Hepatic stellate cell (primary cell): ENCODE results near the gene NCOA4.
"Not testable (repeated sequence)": the region's sequence is repeated elsewhere in the genome, so short reads cannot be mapped to it uniquely, and the experiment has no call there.

Experiments used
- DNase-seq: peaks from one replicate; pipeline ENCODE4 v3.0.0; 2011; ENCODE audit warnings: low spot score

Gene NCOA4

DNA sequence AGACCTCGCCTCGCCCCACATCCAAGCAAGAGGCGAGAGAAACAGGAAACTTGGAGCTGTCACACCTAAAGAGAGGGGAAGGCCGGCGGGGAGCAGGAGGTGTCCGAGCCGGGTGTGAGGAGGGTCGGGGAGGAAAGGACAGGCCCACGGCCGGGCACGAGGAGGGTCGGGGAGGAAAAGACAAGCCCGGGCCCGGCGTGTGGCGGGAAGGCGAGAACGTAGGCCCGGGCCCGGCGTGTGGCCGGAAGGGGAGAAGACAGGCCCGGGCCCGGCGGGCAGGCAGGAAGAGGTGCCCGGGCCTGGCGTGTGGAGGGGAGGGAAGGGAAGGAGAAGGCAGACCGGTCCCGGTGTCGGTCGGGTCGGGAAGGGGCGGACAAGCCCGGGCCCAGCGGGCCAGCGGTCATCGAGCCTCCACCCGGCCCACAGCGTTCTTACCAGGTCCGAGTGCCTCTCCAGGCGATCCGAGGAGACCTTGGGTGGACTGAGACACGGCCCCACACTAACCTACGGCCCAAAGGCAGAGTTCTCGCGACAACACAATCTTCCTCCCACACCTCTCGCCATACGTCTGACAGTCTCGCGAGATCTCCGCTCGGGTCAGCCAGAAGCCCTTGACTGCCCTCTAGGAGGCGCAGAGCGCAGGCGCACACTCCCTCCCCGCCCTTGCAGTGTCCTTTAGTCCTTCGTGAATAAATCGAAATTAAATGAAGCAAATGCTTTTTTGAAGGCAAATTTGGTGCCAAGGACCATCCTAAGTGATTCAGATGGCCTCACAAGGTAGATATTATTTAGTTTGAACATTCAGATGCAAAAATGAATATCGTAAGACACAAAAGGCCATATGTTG, at the start of gene NCOA4:
Gene NCOA4 (minus strand): TSS at position 533 of the 847 bp plus-strand sequence. CDS start 13,943 bp downstream, outside the sequence.
- peak; percentile 99 for DNase-seq

- DNase-seq: no peak
Observed at GRCh38 chr10:46079831-46080585, 49.6 kb upstream of the NCOA4 start.

DNA sequence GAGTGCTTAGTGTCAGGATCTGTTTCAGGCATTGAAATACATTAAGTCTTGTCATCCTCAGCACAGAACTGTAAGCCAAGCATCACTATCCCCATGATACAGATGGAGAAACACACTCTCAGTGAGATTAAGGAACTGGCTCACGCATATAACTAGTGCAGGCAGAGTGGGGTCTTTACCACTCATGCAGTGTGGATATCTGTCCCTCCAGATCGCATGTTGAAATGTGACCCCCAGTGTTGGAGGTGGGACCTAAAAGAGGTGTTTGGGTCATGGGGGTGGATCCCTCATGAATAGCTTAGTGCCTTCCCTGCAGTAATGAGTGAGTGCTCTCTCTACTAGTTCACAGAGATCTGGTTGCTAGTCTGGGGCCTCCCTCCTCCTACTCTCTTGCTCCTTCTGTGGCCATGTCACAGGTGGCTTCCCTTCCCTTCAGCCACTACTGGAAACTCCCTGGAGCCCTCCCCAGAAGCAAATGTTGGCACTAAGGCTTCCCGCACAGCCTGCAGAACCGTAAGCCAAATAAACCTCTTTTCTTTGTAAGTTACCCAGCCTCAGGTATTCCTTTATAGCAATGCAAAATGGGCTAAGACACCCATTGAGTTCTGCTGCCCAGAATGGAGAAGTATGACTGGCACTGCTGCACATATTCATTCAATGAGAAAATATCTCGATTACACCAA, 47.4 kb upstream of the NCOA4 start:
- DNase-seq: no peak

GRCh38 chr10:46077141-46077554, 46.7 kb upstream of the NCOA4 start:
- DNase-seq: no peak

DNA sequence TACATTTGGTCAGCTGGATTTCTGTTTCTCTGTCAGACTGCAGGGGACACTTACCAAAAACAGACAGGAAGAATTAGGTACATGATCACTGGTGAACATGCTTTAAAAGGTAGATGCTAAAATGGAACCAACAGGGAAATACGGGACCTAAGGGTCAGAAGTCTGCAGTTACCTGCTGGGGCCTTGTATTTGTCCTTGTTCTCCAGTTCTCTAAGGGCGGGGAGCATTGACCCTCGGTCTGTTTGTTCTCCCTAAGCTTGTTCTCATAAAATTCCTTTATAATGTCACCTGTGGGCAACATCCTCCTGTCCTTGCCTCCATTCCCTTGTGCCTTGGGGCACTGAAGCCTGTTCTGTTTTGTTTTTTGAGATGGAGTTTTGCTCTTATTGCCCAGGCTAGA, 45.4 kb upstream of the NCOA4 start:
- no peak for DNase-seq

GRCh38 chr10:46074196-46074946, 43.9 kb upstream of the NCOA4 start:
- DNase-seq: no peak

DNA sequence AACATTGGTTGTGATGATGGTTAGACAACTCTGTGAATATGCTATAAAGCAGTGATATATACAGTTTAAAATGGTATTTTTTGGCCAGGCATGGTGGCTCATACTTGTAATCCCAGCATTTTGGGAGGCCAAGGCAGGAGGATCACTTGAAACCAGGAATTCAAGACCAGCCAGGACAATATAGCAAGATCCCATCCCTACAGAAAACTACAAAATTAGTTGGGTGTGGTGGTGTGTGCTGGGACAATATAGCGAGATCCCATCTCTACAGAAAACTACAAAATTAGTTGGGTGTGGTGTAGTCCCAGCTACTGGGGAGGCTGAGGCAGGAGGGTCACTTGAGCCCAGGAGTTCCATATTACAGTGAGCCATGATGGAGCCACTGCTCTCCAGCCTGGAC, 43.1 kb upstream of the NCOA4 start:
- DNase-seq: no peak

DNA sequence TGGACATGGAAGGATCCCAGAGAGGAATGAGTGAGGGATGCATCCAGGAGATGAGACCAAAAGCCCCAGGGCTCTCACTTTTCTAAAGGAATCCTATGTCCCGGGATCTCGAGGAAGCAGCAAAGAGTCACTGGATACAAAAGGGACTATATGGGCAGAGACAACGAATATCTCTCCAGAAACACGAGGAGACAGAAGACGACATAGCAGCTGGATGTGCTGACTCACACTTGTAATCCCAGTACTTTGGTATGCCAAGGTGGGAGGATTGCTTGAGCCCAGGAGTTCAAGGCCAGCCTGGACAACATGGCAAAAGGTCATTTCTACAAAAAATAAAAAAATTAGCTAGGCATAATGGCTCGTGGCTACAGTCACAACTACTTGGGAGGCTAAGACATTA, 40.3 kb upstream of the NCOA4 start:
- no peak for DNase-seq

DNA sequence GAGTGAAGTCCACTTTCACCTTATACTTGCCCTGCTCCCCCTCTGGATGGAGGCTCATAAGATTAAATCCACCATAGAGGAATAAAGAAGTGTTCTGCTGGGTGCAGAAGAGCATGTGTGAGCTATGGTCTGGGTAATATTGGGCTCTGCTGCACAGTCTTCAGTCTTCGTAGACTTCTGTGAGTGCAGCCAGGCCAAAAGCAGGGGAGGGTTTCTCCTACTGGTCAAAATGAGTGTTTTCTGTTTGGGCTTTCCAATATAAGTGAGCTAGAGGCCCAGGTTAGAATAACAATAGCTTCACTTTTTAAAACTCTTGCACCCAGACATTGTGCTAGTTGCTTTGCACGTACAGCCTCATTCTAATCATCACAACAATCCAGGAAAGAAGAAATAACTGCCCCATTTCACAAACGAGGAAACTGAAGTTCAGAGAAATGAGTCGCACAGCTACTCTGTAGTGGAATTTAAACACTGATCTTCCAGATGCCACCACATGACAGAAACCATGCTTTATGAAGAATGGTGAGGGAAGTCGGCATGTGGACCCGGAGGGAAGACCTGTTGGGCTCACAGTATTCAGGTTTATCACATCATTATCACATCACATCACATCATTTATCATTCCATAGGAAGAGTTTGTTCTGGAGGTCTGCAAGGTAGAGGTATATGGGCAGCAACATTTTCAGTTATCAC, 39.5 kb upstream of the NCOA4 start:
- no peak for DNase-seq

- no peak for DNase-seq
Observed at GRCh38 chr10:46068905-46069304, 38.5 kb upstream of the NCOA4 start.

GRCh38 chr10:46068117-46068516, 37.7 kb upstream of the NCOA4 start:
- no peak for DNase-seq

DNA sequence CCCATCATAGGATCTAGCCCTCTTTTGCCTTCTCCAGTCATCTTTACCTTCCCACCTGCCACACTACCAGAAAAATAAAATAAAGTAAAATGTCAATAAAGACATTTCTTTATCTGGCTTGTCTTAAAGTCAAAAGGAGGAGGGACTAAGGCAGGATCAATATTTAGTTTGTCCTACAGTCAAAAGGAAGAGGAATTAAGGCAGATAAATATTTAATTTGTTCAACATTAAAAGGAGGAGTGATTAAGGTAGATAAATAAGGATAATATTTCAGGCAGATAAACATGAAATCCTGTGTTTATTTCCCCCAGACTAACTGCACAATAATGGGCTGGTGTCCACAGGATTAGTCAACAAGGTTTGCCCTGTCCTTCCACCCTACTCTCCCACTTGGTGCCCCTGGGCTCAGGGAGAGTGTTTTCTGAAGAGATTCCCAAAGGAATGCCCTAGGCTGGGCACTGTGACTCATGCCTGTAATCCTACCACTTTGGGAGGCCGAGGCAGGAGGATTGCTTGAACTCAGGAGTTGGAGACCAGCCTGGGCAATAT, 33.9 kb upstream of the NCOA4 start:
- DNase-seq: no peak

DNA sequence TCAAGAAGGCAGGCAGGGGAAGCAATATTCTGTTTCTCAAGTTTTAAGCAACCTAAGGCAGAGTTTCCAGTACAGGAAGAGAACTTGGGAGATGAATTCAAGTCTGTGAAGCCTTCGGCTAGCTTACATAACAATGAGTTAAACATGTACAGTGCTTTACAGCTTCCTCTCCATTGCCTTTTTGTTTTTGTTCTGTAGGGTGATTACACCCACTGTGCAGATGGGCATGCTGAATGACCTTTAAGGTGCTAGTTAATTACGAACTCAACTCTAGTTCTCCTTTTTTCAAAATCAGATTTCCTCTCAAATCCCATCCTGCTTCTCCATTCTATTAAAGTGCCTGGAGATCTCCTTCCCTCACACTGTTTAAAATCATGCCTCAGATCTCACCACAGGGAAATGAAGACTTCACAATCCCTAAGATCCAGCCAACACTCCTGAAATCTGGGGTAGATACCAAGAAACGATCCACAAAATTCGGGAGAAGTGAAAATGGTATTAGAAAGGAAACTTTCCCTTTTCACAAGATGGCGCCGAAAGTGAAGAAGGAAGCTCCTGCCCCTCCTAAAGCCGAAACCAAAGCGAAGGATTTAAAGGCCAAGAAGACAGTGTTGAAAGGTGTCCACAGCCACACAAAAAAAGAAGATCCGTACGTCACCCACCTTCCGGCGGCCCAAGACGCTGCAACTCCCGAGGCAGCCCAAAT, 32.5 kb upstream of the NCOA4 start:
- DNase-seq: no peak

DNA sequence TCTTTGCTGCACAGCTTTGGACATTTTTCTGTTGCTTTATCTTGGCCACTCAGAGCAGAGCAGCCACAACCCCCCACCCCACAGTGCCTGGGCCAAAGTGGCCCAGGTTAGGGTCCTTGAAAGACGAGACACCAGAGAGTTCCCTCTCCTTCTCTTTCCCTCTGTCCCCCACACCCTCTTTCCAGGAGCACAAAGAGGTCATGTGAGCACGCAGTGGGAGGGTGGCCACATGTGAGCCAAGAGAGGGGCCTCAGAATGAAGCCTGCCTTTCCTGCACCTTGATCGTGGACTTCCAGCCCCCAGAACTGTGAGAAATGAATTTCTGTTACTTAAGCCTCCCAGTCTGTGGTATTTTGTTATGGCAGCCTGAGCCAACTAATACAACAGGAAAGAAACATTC, 30.3 kb upstream of the NCOA4 start:
- DNase-seq: no peak

GRCh38 chr10:46057927-46058326, 27.5 kb upstream of the NCOA4 start:
- not testable (repeated sequence) for DNase-seq

DNA sequence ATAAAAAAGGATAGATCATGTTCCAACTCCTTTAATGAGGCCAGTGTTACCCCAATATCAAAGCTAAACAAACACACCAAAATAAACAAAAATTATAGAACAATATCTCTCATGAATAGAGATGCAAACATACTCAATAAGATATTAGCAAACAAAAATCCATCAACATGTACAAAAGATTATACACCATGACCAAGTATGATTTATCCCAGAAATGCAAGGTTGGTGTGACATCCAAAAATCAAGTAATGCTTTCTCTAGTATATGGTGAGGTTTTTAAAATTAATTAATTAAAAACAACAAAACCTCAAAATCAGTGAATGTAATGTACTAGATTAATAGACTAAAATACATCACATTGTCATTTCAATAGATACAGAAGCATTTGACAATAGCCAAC, 26.6 kb upstream of the NCOA4 start:
- DNase-seq: no peak

GRCh38 chr10:46055771-46056170, 25.3 kb upstream of the NCOA4 start:
- no peak for DNase-seq

DNA sequence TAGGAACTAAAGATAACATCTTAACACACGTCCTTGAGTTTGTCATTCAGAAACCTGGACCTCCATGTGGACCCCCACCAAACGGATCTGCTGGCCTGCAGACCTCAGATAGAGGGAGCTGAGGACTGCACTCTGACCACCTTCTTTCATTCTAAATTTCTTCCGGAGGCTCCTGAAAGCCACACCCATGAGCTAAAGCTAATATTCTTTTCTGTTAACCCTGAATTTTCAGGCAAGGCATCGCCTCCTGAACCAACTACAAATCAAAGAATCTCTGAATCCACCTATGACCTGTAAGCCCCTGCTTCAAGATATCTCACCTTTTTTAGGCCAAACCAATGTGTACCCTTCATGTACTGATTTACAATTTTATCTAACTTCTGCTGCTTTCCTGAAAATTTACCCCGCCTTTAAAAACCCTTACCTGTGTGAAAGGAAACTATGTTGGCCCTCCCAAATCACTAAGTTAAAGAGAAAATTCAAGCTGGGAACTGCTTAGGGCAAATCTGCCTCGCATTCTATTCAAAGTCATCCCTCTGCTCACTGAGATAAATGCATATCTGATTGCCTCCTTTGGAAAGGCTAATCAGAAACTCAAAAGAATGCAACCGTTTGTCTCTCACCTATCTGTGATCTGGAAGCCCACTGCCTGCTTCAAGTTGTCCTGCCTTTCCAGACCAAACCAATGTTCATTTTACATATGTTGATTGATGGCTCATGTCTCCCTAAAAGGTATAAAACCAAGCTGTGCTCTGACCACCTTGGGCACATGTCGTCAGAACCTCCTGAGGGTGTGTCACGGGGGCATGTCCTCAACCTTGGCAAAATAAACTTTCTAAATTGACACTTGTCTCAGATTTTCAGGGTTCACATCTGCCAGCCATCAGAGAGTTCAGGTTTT, 23.4 kb upstream of the NCOA4 start:
- no peak for DNase-seq

GRCh38 chr10:46052791-46053375, 22.5 kb upstream of the NCOA4 start:
- no peak for DNase-seq
